Upper lobe of left lung (tissue), 4 donors: ENCODE measurements around the gene ZCCHC24.

Experiments
- CTCF ChIP-seq, 6 experiments: fragments of 450-650 bp in 4 of 6; fragments of 200-600 bp in 2 of 6; sonication (generic) in 2 of 6; IDR thresholded peaks; one replicate each; pipeline ENCODE4 v1.5.1; 2016 to 2019; ENCODE audit warnings: antibody characterized with exemption in 6 of 6
- POLR2A ChIP-seq, 4 donors: fragments of 450-650 bp; IDR thresholded peaks; one replicate each; pipeline ENCODE4 v1.5.1; 2016 to 2017; ENCODE audit warnings: antibody characterized with exemption in 4 of 4, mild to moderate bottlenecking in 2 of 4
- POLR2AphosphoS5 ChIP-seq, 2 donors: sonication (generic); formaldehyde crosslinking; IDR thresholded peaks; one replicate each; pipeline ENCODE4 v1.5.1; 2017; ENCODE audit warnings: antibody characterized with exemption in 2 of 2

- TF ChIP-seq POLR2A (IDR thresholded peaks at IDR 0.05) (no peak), CTCF (IDR thresholded peaks at IDR 0.05) (no peak), POLR2AphosphoS5 (IDR thresholded peaks at IDR 0.05) (no peak)
These were observed 41.8 kb downstream of the ZCCHC24 start for GRCh38 chr10:79403441-79404230.
